Large intestine (tissue), 3 donors: ENCODE measurements around the gene NUDT14. TPM values are rescaled to one million over a fixed set of nuclear protein-coding genes. Genes with fewer than 3 reads are reported as not detected.

Experiments
- DNase-seq, 2 donors: peaks; one replicate each; pipeline versions ENCODE4 v3.0.0 to v3.0.0-alpha.2; 2013
- H3K27ac ChIP-seq: one replicate; pipeline ENCODE4 v1.5.1; 2013; ENCODE audit warnings: low read length
- H3K27me3 ChIP-seq: 2 replicates; pipeline ENCODE4 v1.6.1; 2013; ENCODE audit warnings: low read length; ENCODE audit not compliant: control insufficient read depth, insufficient read depth
- H3K36me3 ChIP-seq: 2 replicates; pipeline ENCODE4 v1.6.1; 2013; ENCODE audit warnings: low read length; ENCODE audit not compliant: control insufficient read depth, insufficient read depth
- H3K4me1 ChIP-seq: one replicate; pipeline ENCODE4 v1.6.1; 2013; ENCODE audit warnings: low read length; ENCODE audit not compliant: control insufficient read depth, insufficient read depth
- H3K4me3 ChIP-seq: one replicate; pipeline ENCODE4 v1.5.1; 2013; ENCODE audit warnings: low read length
- H3K9me3 ChIP-seq: one replicate; pipeline ENCODE4 v1.6.1; 2013; ENCODE audit warnings: mild to moderate bottlenecking, low read depth, low read length, moderate library complexity; ENCODE audit not compliant: control insufficient read depth
- WGBS: methylation state at CpG from one replicate; pipeline ENCODE4 v1.1.5; 2013; ENCODE audit warnings: low lambda C conversion rate; ENCODE audit not compliant: insufficient coverage; 5-methylcytosine and 5-hydroxymethylcytosine counted together
- polyA plus RNA-seq: library from polyadenylated mRNA; unstranded; fragments of 120-200 nt; gene quantifications from one replicate; pipeline ENCODE4 v1.2.1, GENCODE V29; 2013

NUDT14 gene
- polyA plus RNA-seq, 1 donor = 64.4 TPM

DNA sequence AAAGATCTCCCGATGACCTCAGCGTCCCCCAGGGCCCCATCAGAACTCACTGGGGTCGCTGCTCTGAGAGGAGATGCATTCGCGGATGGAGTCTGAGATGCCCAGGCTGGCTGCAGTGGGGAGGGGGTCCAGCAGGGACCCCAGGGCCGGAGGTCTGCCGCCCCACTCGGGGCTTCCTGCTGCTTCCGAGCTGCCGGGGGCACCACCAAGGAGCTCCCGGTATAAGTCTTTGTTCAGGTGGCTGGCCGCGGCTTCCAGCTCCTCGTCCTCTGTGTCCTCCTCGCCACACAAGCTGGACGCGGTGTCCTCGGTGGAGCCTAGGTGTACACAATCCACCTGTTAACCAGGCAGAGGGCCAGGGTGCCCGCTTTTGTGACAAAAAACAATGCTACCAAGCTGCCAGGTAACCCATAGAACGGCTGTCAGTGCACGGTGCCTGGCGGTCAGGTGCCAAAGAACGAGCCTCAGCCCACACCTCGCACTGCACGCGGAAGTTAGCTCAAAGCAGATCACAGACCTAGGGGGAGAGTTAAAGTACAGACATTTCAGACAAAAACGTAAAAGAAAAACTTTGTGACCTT, 40.6 kb upstream of the NUDT14 start:
- Histone ChIP-seq H3K27me3 (no peaks in the 10 kb centered on the region), H3K4me1 (no peaks in the 10 kb centered on the region), H3K36me3 (peaks cover 79% of the 10 kb centered on the region), H3K27ac (no peak overlapping the region), H3K9me3 (no peaks in the 10 kb centered on the region), H3K4me3 (no peak overlapping the region)
- no peak for DNase-seq
- WGBS = 90% methylated on average over 3 of the region's 27 CpGs

DNA sequence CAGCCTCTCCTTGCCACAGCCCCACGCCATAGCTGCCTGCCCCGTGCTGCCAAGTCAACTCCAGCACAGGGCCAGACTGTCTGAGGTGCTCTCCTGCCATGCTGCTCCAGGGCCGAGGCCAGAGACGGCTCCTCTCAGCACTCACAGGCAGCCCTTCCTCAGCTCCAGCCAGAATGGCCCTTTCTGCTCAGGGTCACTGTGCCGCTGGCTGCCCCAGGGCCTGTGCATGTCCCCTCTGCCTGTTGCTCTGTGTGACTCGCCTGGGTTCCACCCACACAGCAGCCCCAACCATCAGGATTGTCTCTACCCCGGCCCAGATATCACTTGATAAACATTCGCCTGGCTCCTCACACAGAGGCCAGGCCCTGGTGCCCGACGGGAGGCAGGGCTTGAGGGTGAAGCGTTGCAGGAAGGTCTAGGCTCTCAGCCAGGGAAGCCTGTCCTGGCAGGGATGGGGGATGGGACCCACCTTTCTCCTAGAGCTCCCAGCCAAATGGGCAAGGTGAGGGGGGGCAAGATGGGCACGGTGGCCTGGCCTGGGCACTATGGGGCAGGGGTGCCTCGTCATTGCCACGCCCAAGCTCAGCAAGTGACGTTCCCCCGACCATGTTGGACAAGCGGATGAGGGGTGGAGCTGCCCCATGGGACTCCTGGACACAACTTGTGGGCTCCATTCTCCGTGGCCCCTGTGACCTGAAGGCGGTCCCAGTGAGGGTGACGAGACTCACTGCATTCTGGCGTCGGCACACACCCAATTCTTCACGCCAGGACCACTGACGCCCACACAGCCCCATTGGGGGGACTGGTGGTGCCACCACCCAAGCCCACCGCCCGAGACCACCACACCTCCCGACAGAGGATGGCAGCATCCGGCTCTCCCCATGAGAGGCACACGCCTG, 39.8 kb upstream of the NUDT14 start:
- Histone ChIP-seq H3K27ac (no peak overlapping the region), H3K4me3 (no peak overlapping the region), H3K36me3 (peaks cover 75% of the 10 kb centered on the region), H3K27me3 (no peaks in the 10 kb centered on the region), H3K4me1 (no peaks in the 10 kb centered on the region), H3K9me3 (no peaks in the 10 kb centered on the region)
- no peak for DNase-seq
- WGBS = no CpG with 5 or more reads among the region's 29 CpGs

DNA sequence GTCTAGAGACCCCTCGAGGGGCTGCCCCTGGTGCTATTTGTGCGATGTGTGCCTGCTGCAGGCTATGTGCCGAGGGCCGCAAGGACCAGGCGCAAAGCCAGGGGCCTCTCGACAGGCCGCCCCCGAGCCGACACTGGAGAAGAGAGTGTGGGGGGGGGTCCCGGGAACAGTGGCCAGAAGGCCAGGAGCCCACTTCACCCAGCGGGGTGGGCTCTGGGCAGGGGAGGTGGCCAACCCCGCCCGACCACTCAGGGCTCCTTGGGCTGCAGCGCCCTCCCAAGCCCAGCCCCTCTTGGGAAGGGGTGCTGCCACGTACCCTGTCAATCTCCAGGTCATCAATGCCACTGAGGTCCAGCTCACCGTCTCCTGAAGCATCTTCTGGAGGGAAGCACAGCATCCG, 38.6 kb upstream of the NUDT14 start:
- Histone ChIP-seq H3K27ac (no peak overlapping the region), H3K27me3 (no peaks in the 10 kb centered on the region), H3K9me3 (no peaks in the 10 kb centered on the region), H3K4me1 (no peaks in the 10 kb centered on the region), H3K36me3 (peaks cover 68% of the 10 kb centered on the region), H3K4me3 (no peak overlapping the region)
- no peak for DNase-seq
- WGBS = no CpG with 5 or more reads among the region's 17 CpGs

DNA sequence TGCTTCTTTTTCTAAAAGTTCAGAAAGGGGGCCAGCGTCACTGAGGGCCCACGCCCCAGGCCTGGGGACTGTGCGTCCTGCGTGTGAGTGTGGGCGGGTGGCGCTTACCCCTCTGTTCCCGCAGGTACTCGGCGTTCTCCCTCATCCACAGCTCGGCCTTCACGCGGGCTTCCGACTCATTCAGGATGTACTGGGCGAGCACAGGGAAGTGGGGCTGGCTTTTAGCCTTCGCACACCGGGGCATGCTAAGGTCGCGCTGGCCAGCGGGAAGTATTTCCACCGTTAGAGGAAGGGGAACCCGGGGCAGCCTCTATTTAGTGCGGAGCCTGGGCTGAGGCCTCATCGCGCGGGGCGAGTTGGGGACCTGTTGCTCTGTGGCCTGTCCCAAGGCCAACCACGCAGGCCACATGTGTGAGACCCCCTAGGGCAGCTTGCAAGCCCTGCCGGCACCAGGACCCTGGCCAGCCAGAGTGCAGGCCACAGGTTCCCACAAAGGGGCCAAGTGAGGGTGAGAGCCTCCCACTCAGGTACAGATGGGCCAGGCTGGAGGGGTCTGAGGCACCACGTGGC, 38.0 kb upstream of the NUDT14 start:
- no CpG with 5 or more reads among the region's 29 CpGs for WGBS
- H3K27ac ChIP-seq = no peak overlapping the region
- no peaks in the 10 kb centered on the region for H3K27me3 ChIP-seq
- DNase-seq = no peak
- H3K4me3 ChIP-seq = no peak overlapping the region
- H3K36me3 ChIP-seq = peaks cover 67% of the 10 kb centered on the region
- H3K9me3 ChIP-seq = no peaks in the 10 kb centered on the region
- H3K4me1 ChIP-seq = no peaks in the 10 kb centered on the region

DNA sequence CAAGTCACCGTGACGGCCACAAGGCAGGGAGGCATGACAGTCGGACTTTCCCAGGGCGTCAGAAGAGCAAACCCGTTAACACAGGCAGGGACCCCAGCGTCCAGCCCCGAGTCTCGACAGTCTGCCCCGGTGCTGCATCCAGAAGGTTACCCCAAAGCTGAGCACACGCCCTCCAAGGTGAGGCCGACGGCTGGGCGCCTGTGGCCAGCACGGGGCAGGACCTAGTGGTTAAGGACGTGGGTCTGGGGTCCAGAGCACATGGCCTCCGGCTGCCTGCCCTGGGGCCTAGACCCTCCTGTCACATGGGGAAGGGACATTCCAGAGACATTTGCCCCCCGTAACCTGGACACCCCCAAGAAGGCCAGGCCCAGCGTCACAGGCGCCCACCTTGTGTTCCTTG, 37.5 kb upstream of the NUDT14 start:
- no CpG with 5 or more reads among the region's 19 CpGs for WGBS
- Histone ChIP-seq H3K36me3 (peaks cover 64% of the 10 kb centered on the region), H3K27ac (no peak overlapping the region), H3K27me3 (no peaks in the 10 kb centered on the region), H3K4me3 (no peak overlapping the region), H3K9me3 (no peaks in the 10 kb centered on the region), H3K4me1 (no peaks in the 10 kb centered on the region)
- DNase-seq = no peak

DNA sequence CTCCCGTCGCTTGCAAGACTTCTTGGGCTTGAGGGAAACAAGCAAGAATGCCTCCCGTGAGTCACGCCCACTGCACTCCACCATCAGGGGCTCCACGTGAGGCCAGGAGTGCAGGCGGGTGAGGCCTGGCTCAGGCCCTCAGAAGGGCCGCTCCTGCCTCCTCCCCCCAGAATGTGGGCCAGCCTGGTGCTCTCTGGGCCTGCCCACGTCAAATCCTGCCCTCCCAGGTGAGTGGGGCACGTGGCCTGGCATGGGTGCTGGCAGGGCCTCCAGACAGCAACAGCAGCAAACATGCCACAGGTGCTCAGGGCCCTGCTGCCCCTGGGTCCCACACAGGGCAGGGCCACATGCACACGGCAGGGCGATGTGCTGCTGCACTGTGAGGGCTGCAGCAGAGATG, 36.7 kb upstream of the NUDT14 start:
- H3K27me3 ChIP-seq = no peaks in the 10 kb centered on the region
- H3K4me3 ChIP-seq = no peak overlapping the region
- no peak overlapping the region for H3K27ac ChIP-seq
- no peaks in the 10 kb centered on the region for H3K9me3 ChIP-seq
- H3K4me1 ChIP-seq = no peaks in the 10 kb centered on the region
- no CpG with 5 or more reads among the region's 11 CpGs for WGBS
- DNase-seq = no peak
- peaks cover 64% of the 10 kb centered on the region for H3K36me3 ChIP-seq

DNA sequence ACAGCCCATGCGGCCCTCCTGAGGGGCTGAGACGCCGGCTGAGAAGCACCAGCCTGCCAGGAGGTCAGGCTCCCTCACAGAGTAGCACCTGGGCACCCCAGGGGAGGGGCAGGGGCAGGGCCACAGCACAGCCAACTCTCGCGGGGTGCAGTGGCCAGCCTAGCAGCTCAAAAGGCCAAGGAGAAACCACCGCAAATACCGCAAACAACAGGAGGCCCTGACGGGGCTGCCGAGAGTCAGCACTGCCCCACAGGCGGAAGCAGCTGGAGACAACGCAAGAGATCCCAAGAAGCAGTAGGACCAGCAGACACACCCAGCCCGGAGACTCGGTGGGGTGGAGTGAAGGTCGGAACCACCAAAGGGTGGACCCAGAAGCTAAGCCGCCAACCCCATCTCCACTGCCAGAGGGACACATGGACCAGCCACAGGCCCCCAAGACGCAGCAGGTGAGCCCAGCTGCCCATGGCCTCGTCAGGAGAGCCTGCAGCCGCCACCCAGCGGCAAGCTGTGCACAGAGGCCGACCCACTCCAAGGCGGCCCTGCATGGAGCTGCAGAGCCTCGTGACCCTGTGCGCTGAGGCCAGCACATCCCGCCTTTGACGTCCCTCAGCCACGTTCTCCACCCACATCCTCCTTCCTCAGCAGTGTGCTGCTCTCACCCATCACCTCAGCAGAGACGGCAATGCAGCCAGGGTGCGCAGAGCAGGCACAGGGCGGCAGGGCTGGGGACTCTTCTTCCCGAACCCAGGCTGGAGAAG, 35.6 kb upstream of the NUDT14 start:
- Histone ChIP-seq H3K36me3 (peaks cover 69% of the 10 kb centered on the region), H3K9me3 (no peaks in the 10 kb centered on the region), H3K27me3 (no peaks in the 10 kb centered on the region), H3K27ac (no peak overlapping the region), H3K4me3 (no peak overlapping the region), H3K4me1 (no peaks in the 10 kb centered on the region)
- WGBS = no CpG with 5 or more reads among the region's 30 CpGs
- no peak for DNase-seq

DNA sequence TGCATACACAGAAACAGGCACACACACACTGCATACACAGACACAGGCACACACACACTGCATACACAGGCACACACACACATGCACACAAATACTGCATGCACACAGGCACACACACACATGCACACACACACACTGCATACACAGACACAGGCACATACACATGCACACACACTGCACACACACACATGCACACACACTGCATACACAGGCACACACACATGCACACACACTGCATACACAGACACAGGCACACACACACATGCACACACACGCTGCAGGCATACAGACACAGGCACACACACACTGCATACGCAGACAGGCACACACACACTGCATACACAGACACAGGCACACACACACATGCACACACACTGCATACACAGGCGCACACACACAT, 34.5 kb upstream of the NUDT14 start:
- no peak for DNase-seq
- Histone ChIP-seq H3K4me3 (no peak overlapping the region), H3K27ac (no peak overlapping the region), H3K9me3 (no peaks in the 10 kb centered on the region), H3K36me3 (peaks cover 68% of the 10 kb centered on the region), H3K4me1 (no peaks in the 10 kb centered on the region), H3K27me3 (no peaks in the 10 kb centered on the region)
- WGBS = no CpG with 5 or more reads among the region's 3 CpGs

DNA sequence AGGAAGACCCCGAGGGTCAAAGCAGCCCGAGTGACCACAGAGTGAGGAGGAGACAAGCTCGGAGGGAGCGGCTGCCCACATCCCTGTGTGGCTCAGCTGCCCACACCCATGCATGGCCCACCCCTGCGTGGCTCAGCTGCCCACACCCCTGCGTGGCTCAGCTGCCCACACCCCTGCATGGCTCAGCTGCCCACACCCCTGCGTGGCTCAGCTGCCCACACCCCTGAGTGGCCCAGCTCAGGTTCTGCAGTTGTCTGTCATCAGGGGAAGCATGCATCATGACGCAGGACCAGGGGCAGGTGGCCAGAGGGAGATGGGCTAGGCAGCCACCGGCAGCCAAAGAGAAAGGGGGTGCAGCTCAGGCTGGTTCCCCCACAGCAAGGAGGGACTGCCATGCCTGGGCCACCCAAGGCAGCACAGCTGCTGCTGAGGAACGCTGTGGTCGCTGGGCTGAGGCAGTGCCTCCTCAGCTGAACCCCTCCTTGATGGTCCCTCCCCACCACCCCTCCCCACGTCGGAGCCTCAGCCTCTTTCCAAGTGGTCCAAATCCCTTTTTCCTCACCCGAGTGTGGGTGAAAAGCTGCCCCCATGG, 33.3 kb upstream of the NUDT14 start:
- no peak for DNase-seq
- Histone ChIP-seq H3K4me3 (no peak overlapping the region), H3K9me3 (no peaks in the 10 kb centered on the region), H3K27me3 (no peaks in the 10 kb centered on the region), H3K4me1 (no peaks in the 10 kb centered on the region), H3K36me3 (peaks cover 62% of the 10 kb centered on the region), H3K27ac (no peak overlapping the region)
- no CpG with 5 or more reads among the region's 14 CpGs for WGBS

DNA sequence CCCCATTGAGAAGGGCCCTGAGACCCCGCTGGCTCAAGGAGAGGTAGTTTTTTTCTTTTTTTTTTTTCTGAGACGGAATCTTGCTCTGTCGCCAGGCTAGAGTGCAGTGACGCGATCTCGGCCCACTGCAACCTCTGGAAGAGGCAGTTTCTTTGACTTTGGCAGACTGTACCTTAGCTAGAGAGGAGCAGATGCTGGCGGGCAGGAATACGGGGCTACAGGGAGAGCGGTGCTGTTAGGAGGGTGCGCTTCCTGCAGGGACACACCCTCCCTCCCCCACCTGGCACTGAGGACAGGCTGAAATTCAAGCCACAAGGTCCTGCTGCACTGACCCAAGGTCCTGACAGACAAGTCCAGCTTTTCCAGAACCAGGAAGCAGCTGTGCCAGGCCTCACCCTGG, 32.2 kb upstream of the NUDT14 start:
- Histone ChIP-seq H3K36me3 (peaks cover 54% of the 10 kb centered on the region), H3K27ac (no peak overlapping the region), H3K4me1 (no peaks in the 10 kb centered on the region), H3K27me3 (no peaks in the 10 kb centered on the region), H3K9me3 (no peaks in the 10 kb centered on the region), H3K4me3 (no peak overlapping the region)
- no peak for DNase-seq
- WGBS = no CpG with 5 or more reads among the region's 10 CpGs
